HepG2 (cell line): ENCODE results near the gene CYB5A. TPM values are rescaled to one million over a fixed set of nuclear protein-coding genes. Genes with fewer than 3 reads are reported as not detected.
A peak's percentile ranks its signal among the peaks of the same experiment; 100 is the strongest.

Experiments used
- ATRX ChIP-seq: sonication (generic); formaldehyde crosslinking; IDR thresholded peaks from 2 replicates; pipeline ENCODE4 v1.4.0; 2020; ENCODE audit warnings: missing genetic modification reagents, borderline replicate concordance
- HOXA9 ChIP-seq: sonication (generic); formaldehyde crosslinking; IDR thresholded peaks from 2 replicates; pipeline ENCODE4 v1.8.1; 2022; ENCODE audit warnings: missing genetic modification reagents, mild to moderate bottlenecking, moderate library complexity, borderline replicate concordance
- KLF11 ChIP-seq: IDR thresholded peaks from 2 replicates; pipeline ENCODE4 v1.6.1; 2016; ENCODE audit warnings: missing compliant biosample characterization
- MXI1 ChIP-seq: IDR thresholded peaks from 3 replicates; pipeline ENCODE4 v1.6.1; 2012; ENCODE audit warnings: low read depth, low read length, inconsistent platforms, borderline replicate concordance
- PAX8 ChIP-seq: sonication (generic); formaldehyde crosslinking; IDR thresholded peaks from 2 replicates; pipeline ENCODE4 v1.8.0; 2022; ENCODE audit warnings: mild to moderate bottlenecking, missing genetic modification reagents, borderline replicate concordance
- POLR2A ChIP-seq, 2 experiments: IDR thresholded peaks; 2 replicates each; pipeline ENCODE4 v1.6.1; 2011; ENCODE audit warnings: low read depth in 2 of 2, low read length in 2 of 2, mild to moderate bottlenecking in 1 of 2, moderate library complexity in 1 of 2; ENCODE audit not compliant: insufficient read depth in 1 of 2
- RBM39 ChIP-seq: fragments of 200-400 bp; formaldehyde crosslinking; IDR thresholded peaks from one replicate; pipeline ENCODE4 v1.6.1; 2018; ENCODE audit warnings: antibody characterized with exemption, mild to moderate bottlenecking, low read depth, low read length; ENCODE audit not compliant: poor library complexity, severe bottlenecking
- ZFP1 ChIP-seq: IDR thresholded peaks from 2 replicates; pipeline ENCODE4 v1.6.1; 2016
- ZFP37 ChIP-seq: sonication (generic); formaldehyde crosslinking; IDR thresholded peaks from 2 replicates; pipeline ENCODE4 v1.4.0; 2020; ENCODE audit warnings: missing genetic modification reagents, borderline replicate concordance
- ZFP82 ChIP-seq: sonication (generic); formaldehyde crosslinking; IDR thresholded peaks from 2 replicates; pipeline ENCODE4 v1.5.1; 2020; ENCODE audit warnings: mild to moderate bottlenecking, missing genetic modification reagents, borderline replicate concordance
- ZNF337 ChIP-seq: sonication (generic); formaldehyde crosslinking; IDR thresholded peaks from 2 replicates; pipeline ENCODE4 v1.5.1; 2020; ENCODE audit warnings: missing genetic modification reagents, low read depth, mild to moderate bottlenecking, borderline replicate concordance
- ZNF546 ChIP-seq: sonication (generic); formaldehyde crosslinking; conservative IDR thresholded peaks from 2 replicates; pipeline ENCODE4 v1.8.1; 2023; ENCODE audit warnings: mild to moderate bottlenecking, missing genetic modification reagents
- ZNF788 ChIP-seq: sonication (generic); formaldehyde crosslinking; IDR thresholded peaks from 2 replicates; pipeline ENCODE4 v1.5.0; 2020; ENCODE audit warnings: mild to moderate bottlenecking, missing genetic modification reagents, borderline replicate concordance
- polyA plus RNA-seq, 8 experiments: library from polyadenylated mRNA; depleted of rRNA in 3 of 8; stranded (reverse) in 7 of 8; unstranded in 1 of 8; fragments of >200 nt; fragmentation: Illumina TruSeq in 4 of 8; extraction: Trizol in 4 of 8; gene quantifications; 2 replicates each; pipeline versions ENCODE4 v1.2.1 to v1.2.3, GENCODE V29; 2011 to 2016; ENCODE audit warnings: low read depth in 4 of 8, missing spikeins in 1 of 8, mixed read lengths in 1 of 8; ENCODE audit not compliant: insufficient read depth in 1 of 8
- total RNA-seq, 5 experiments: library from RNA; depleted of rRNA; stranded (reverse); fragments of >200 nt; fragmentation: Illumina TruSeq; extraction: Trizol; gene quantifications; 2 replicates each; pipeline ENCODE4 v1.2.3, GENCODE V29; 2016; ENCODE audit warnings: low read depth in 1 of 5
- TF ChIP-seq, protein P1 (sequence below): sonication (generic); formaldehyde crosslinking; IDR thresholded peaks from 2 replicates; pipeline ENCODE4 v1.8.1; 2023; ENCODE audit warnings: mild to moderate bottlenecking, missing genetic modification reagents
- TF ChIP-seq, protein P2 (sequence below): sonication (generic); formaldehyde crosslinking; IDR thresholded peaks from 2 replicates; pipeline ENCODE4 v1.4.0; 2020; ENCODE audit warnings: missing genetic modification reagents
- TF ChIP-seq, protein P3 (sequence below), 2 experiments: fragments of 450-650 bp in 1 of 2; sonication (generic) in 1 of 2; formaldehyde crosslinking; IDR thresholded peaks; 2 replicates each; pipeline versions ENCODE4 v1.5.0 to v1.8.0; 2020 to 2022; ENCODE audit warnings: mild to moderate bottlenecking in 1 of 2, missing genetic modification reagents in 1 of 2
- TF ChIP-seq, protein P4 (sequence below): IDR thresholded peaks from 2 replicates; pipeline ENCODE4 v1.6.1; 2012; ENCODE audit warnings: inconsistent platforms

The CYB5A gene
- total and polyA plus RNA-seq, 2 of the 13 experiments (the other 11 are each of a cell fraction or from before 2014, with no cell fraction given), result 215 to 356 TPM

DNA sequence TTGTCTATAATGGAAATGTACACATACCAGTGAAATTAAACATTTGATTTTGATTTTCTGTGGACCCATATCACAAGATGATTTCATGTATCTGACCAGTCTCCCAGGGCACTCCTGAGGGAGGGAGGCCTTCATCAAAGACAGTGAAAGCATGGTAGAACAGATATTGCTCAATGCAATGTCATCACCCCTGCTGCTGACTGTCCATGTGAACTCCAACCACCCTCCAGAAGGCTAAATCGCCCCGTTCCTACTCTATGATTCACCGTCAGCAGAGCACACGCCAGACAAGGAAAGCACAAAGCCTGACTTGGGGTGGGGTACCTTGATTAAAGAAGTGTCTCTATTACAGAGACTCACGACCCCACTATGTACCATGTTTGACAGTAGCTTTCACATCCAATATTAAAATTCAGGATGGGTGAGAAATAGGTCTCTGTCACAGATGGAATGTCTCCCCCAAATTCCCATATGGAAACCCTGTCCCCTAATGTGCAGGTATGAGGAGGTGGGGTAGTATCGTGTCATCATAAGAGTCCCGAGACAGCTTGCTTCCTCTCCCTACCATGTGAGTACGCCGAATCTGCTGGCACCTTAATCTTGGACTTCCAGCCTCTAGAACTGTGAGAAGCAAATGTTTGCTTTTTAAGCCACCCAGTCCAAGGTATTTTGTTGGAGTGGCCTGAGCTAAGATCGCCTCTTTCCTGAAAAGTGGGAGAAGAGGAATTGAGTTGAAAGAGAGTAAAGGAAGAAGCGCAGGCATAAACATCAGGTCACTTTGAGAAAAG is 42.4 kb downstream of the CYB5A start (continued):
- TF ChIP-seq, protein P1, sequence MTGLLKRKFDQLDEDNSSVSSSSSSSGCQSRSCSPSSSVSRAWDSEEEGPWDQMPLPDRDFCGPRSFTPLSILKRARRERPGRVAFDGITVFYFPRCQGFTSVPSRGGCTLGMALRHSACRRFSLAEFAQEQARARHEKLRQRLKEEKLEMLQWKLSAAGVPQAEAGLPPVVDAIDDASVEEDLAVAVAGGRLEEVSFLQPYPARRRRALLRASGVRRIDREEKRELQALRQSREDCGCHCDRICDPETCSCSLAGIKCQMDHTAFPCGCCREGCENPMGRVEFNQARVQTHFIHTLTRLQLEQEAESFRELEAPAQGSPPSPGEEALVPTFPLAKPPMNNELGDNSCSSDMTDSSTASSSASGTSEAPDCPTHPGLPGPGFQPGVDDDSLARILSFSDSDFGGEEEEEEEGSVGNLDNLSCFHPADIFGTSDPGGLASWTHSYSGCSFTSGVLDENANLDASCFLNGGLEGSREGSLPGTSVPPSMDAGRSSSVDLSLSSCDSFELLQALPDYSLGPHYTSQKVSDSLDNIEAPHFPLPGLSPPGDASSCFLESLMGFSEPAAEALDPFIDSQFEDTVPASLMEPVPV (CRISPR knock-in tag), result no peak
- no peak for TF ChIP-seq ZNF337 (CRISPR knock-in tag)
- TF ChIP-seq, protein P2, sequence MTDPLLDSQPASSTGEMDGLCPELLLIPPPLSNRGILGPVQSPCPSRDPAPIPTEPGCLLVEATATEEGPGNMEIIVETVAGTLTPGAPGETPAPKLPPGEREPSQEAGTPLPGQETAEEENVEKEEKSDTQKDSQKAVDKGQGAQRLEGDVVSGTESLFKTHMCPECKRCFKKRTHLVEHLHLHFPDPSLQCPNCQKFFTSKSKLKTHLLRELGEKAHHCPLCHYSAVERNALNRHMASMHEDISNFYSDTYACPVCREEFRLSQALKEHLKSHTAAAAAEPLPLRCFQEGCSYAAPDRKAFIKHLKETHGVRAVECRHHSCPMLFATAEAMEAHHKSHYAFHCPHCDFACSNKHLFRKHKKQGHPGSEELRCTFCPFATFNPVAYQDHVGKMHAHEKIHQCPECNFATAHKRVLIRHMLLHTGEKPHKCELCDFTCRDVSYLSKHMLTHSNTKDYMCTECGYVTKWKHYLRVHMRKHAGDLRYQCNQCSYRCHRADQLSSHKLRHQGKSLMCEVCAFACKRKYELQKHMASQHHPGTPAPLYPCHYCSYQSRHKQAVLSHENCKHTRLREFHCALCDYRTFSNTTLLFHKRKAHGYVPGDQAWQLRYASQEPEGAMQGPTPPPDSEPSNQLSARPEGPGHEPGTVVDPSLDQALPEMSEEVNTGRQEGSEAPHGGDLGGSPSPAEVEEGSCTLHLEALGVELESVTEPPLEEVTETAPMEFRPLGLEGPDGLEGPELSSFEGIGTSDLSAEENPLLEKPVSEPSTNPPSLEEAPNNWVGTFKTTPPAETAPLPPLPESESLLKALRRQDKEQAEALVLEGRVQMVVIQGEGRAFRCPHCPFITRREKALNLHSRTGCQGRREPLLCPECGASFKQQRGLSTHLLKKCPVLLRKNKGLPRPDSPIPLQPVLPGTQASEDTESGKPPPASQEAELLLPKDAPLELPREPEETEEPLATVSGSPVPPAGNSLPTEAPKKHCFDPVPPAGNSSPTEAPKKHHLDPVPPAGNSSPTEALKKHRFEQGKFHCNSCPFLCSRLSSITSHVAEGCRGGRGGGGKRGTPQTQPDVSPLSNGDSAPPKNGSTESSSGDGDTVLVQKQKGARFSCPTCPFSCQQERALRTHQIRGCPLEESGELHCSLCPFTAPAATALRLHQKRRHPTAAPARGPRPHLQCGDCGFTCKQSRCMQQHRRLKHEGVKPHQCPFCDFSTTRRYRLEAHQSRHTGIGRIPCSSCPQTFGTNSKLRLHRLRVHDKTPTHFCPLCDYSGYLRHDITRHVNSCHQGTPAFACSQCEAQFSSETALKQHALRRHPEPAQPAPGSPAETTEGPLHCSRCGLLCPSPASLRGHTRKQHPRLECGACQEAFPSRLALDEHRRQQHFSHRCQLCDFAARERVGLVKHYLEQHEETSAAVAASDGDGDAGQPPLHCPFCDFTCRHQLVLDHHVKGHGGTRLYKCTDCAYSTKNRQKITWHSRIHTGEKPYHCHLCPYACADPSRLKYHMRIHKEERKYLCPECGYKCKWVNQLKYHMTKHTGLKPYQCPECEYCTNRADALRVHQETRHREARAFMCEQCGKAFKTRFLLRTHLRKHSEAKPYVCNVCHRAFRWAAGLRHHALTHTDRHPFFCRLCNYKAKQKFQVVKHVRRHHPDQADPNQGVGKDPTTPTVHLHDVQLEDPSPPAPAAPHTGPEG, result no peak
- TF ChIP-seq ZFP82 (CRISPR knock-in tag), result no peak
- TF ChIP-seq ZNF788, result no peak
- TF ChIP-seq ATRX (CRISPR knock-in tag), result no peak
- TF ChIP-seq, protein P3, sequence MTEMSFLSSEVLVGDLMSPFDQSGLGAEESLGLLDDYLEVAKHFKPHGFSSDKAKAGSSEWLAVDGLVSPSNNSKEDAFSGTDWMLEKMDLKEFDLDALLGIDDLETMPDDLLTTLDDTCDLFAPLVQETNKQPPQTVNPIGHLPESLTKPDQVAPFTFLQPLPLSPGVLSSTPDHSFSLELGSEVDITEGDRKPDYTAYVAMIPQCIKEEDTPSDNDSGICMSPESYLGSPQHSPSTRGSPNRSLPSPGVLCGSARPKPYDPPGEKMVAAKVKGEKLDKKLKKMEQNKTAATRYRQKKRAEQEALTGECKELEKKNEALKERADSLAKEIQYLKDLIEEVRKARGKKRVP (CRISPR knock-in tag; IDR thresholded peaks at IDR 0.05), result peak in 1 of 2 experiments; percentile 91; a peak in 2 of 4 replicates
- peak; percentile 72; the same call in 1 of the 3 replicates for TF ChIP-seq MXI1
- TF ChIP-seq ZNF546 (CRISPR knock-in tag), result no peak
- 0 out of 2 replicates have a peak, but pooled peaks have one; percentile 57 for TF ChIP-seq ZFP37
- TF ChIP-seq POLR2A (IDR thresholded peaks at IDR 0.05; ENCODE audit: insufficient read depth in 1 of 2, low read depth in 2 of 2, low read length in 2 of 2), result 0 out of 4 replicates have a peak, but pooled peaks of 1 of the 2 experiments have one; percentile 5
- no peak for TF ChIP-seq PAX8 (CRISPR knock-in tag)
- no peak for TF ChIP-seq HOXA9 (CRISPR knock-in tag)
- no peak for TF ChIP-seq RBM39
- TF ChIP-seq, protein P4, sequence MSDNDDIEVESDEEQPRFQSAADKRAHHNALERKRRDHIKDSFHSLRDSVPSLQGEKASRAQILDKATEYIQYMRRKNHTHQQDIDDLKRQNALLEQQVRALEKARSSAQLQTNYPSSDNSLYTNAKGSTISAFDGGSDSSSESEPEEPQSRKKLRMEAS, result peak; percentile 85
- no peak for TF ChIP-seq ZFP1
- 0 out of 2 replicates have a peak, but pooled peaks have one; percentile 20 for TF ChIP-seq KLF11 (CRISPR knock-in tag)
